Mesendoderm (in vitro differentiated cells): Measurements from ENCODE around the gene RHBDF1.
"Not testable (repeated sequence)": the region's sequence is repeated elsewhere in the genome, so short reads cannot be mapped to it uniquely, and the experiment has no call there.

Experiments
- DNase-seq: peaks from one replicate; pipeline ENCODE4 v3.0.0; 2013
- H2AK5ac ChIP-seq: 2 replicates; pipeline ENCODE4 v1.6.1; 2013; ENCODE audit warnings: low read length, inconsistent platforms
- H2BK120ac ChIP-seq: 2 replicates; pipeline ENCODE4 v1.6.1; 2013; ENCODE audit warnings: low read depth, mild to moderate bottlenecking, low read length, moderate library complexity, mixed read lengths
- H2BK15ac ChIP-seq: replicated peaks from 2 replicates; pipeline ENCODE4 v1.6.1; 2013; ENCODE audit warnings: low read depth, mild to moderate bottlenecking, moderate library complexity
- H2BK5ac ChIP-seq: 2 replicates; pipeline ENCODE4 v1.6.1; 2013; ENCODE audit warnings: low read length, inconsistent platforms
- H3K18ac ChIP-seq: 2 replicates; pipeline ENCODE4 v1.6.1; 2013; ENCODE audit warnings: mild to moderate bottlenecking, low read length, mixed read lengths
- H3K23ac ChIP-seq: one replicate; pipeline ENCODE4 v1.6.1; 2013; ENCODE audit warnings: low read length
- H3K27ac ChIP-seq: 2 replicates; pipeline ENCODE4 v1.5.1; 2013; ENCODE audit warnings: low read depth, mild to moderate bottlenecking, inconsistent platforms, low read length, moderate library complexity
- H3K27me3 ChIP-seq: 2 replicates; pipeline ENCODE4 v1.6.1; 2013; ENCODE audit warnings: low read length, control low read depth, mild to moderate bottlenecking, inconsistent platforms; ENCODE audit not compliant: insufficient read depth, poor library complexity
- H3K36me3 ChIP-seq: 2 replicates; pipeline ENCODE4 v1.6.1; 2013; ENCODE audit warnings: low read length, inconsistent platforms; ENCODE audit not compliant: control insufficient read depth, insufficient read depth
- H3K4ac ChIP-seq: one replicate; pipeline ENCODE4 v1.6.1; 2013; ENCODE audit warnings: low read depth, mild to moderate bottlenecking, low read length, moderate library complexity
- H3K4me1 ChIP-seq: 2 replicates; pipeline ENCODE4 v1.6.1; 2013; ENCODE audit warnings: low read depth, low read length, inconsistent platforms; ENCODE audit not compliant: control insufficient read depth
- H3K4me2 ChIP-seq: 2 replicates; pipeline ENCODE4 v1.6.1; 2013; ENCODE audit warnings: low read length
- H3K4me3 ChIP-seq: 2 replicates; pipeline ENCODE4 v1.5.1; 2013; ENCODE audit warnings: mild to moderate bottlenecking, low read length
- H3K56ac ChIP-seq: one replicate; pipeline ENCODE4 v1.6.1; 2013; ENCODE audit warnings: low read length
- H3K79me1 ChIP-seq: 2 replicates; pipeline ENCODE4 v1.6.1; 2013; ENCODE audit warnings: low read length, inconsistent platforms
- H3K79me2 ChIP-seq: 2 replicates; pipeline ENCODE4 v1.6.1; 2013; ENCODE audit warnings: mild to moderate bottlenecking, low read length; ENCODE audit not compliant: control insufficient read depth, insufficient read depth
- H3K9ac ChIP-seq: 2 replicates; pipeline ENCODE4 v1.6.1; 2013; ENCODE audit warnings: low read length, inconsistent platforms
- H4K5ac ChIP-seq: one replicate; pipeline ENCODE4 v1.6.1; 2013; ENCODE audit warnings: low read length
- H4K8ac ChIP-seq: one replicate; pipeline ENCODE4 v1.6.1; 2013; ENCODE audit warnings: low read depth, mild to moderate bottlenecking, control low read depth, low read length, moderate library complexity
- WGBS: extraction: QIAGEN DNeasy Blood & Tissue Kit; methylation state at CpG from one replicate; pipeline ENCODE4 v1.1.7; 2013; ENCODE audit warnings: low lambda C conversion rate, missing lambda C conversion rate; ENCODE audit not compliant: insufficient coverage; ENCODE audit errors: extremely low coverage; 5-methylcytosine and 5-hydroxymethylcytosine counted together

RHBDF1 gene

GRCh38 chr16:35678-36305, 36.6 kb downstream of the RHBDF1 start:
- no peak overlapping the region for H2AK5ac ChIP-seq
- no peaks in the 10 kb centered on the region for H3K79me2 ChIP-seq
- H3K79me1 ChIP-seq, result no peaks in the 10 kb centered on the region
- WGBS, result no CpG with 5 or more reads among the region's 11 CpGs
- no peak overlapping the region for H4K5ac ChIP-seq
- H3K56ac ChIP-seq, result no peak overlapping the region
- H3K23ac ChIP-seq, result no peak overlapping the region
- H4K8ac ChIP-seq, result no peak overlapping the region
- H2BK120ac ChIP-seq, result no peak overlapping the region
- no peak overlapping the region for H2BK5ac ChIP-seq
- H3K9ac ChIP-seq, result no peak overlapping the region
- no peak overlapping the region for H3K18ac ChIP-seq
- no peak for DNase-seq
- no peak overlapping the region for H3K27ac ChIP-seq
- H3K4me3 ChIP-seq, result no peak overlapping the region
- H3K27me3 ChIP-seq, result no peaks in the 10 kb centered on the region
- no peaks in the 10 kb centered on the region for H3K4me1 ChIP-seq
- no peak overlapping the region for H3K4me2 ChIP-seq
- H3K4ac ChIP-seq, result no peak overlapping the region
- peaks cover 1% of the 10 kb centered on the region for H3K36me3 ChIP-seq
- no peak overlapping the region for H2BK15ac ChIP-seq

DNA sequence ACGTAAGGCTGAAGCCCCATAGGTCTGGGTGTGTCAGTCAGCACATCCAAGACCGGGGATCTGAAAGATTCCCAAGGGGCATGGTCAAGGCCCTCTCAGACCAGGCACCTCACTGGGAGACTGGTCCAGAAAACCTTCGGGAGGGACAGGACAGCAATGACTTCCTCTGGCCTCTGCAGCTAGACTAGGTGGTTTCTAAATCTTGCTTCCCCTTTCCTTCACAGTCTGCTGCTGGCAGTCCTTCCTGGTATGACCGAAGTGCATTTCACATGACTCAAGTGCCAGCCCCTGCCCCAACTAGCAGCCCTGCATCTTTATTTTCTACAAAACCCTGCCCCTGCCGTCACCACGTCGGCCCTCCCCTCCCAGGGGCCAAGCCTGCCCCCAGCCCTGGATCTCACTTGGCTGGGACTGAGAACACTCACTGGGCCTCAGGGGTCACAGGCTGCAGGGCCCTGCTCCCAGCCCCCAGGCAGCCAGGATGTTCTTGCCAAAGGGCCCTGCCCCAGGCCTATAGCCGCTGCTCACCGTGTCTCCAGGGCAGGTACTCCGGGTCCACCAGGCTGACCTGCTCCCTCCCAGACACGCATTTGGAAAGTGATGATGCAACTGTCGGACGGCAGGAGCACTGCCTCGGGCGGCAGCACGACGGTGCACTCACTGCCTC, 37.3 kb downstream of the RHBDF1 start:
- no peak overlapping the region for H3K4me3 ChIP-seq
- DNase-seq, result no peak

DNA sequence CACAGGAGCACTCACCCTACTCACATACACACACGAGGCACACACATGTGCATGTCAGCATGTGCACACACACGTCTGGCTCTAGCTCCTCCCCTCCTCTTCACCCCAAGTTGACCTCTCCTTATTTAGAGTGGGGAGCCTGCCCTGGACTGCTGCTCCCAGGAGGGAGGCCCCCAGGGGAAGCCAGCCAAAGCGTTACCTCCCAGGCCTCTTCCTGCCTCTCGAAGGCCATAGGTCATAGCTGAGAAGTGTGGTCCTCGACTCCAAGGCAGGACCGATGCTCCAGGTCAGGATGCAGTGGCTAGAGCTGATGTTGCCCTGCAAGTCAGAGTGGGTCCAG, 37.8 kb downstream of the RHBDF1 start:
- no peaks in the 10 kb centered on the region for H3K79me1 ChIP-seq
- no peaks in the 10 kb centered on the region for H3K79me2 ChIP-seq
- H2BK120ac ChIP-seq, result no peak overlapping the region
- no peak overlapping the region for H4K8ac ChIP-seq
- no peak overlapping the region for H3K4ac ChIP-seq
- no peak overlapping the region for H3K4me3 ChIP-seq
- H3K27me3 ChIP-seq, result no peaks in the 10 kb centered on the region
- H2BK15ac ChIP-seq, result no peak overlapping the region
- no peak overlapping the region for H3K23ac ChIP-seq
- H3K36me3 ChIP-seq, result peaks cover 1% of the 10 kb centered on the region
- H3K4me1 ChIP-seq, result no peaks in the 10 kb centered on the region
- H4K5ac ChIP-seq, result no peak overlapping the region
- H3K27ac ChIP-seq, result no peak overlapping the region
- no peak for DNase-seq
- no peak overlapping the region for H3K9ac ChIP-seq
- H3K56ac ChIP-seq, result no peak overlapping the region
- no CpG with 5 or more reads among the region's 6 CpGs for WGBS
- H3K4me2 ChIP-seq, result no peak overlapping the region
- H2BK5ac ChIP-seq, result no peak overlapping the region
- no peak overlapping the region for H2AK5ac ChIP-seq
- H3K18ac ChIP-seq, result no peak overlapping the region

More for the DNA sequence above, 37.3 kb downstream of the RHBDF1 start:
- no peak overlapping the region for H3K4ac ChIP-seq
- no peaks in the 10 kb centered on the region for H3K79me1 ChIP-seq
- H3K4me1 ChIP-seq, result no peaks in the 10 kb centered on the region
- no peaks in the 10 kb centered on the region for H3K27me3 ChIP-seq
- H3K23ac ChIP-seq, result no peak overlapping the region
- H3K56ac ChIP-seq, result no peak overlapping the region
- H3K27ac ChIP-seq, result no peak overlapping the region
- no peaks in the 10 kb centered on the region for H3K79me2 ChIP-seq
- H3K36me3 ChIP-seq, result peaks cover 1% of the 10 kb centered on the region
- WGBS, result no CpG with 5 or more reads among the region's 17 CpGs
- no peak overlapping the region for H2BK5ac ChIP-seq
- no peak overlapping the region for H3K9ac ChIP-seq
- H3K4me2 ChIP-seq, result no peak overlapping the region
- no peak overlapping the region for H3K18ac ChIP-seq
- H2AK5ac ChIP-seq, result no peak overlapping the region
- no peak overlapping the region for H2BK120ac ChIP-seq
- H4K8ac ChIP-seq, result no peak overlapping the region
- no peak overlapping the region for H4K5ac ChIP-seq
- no peak overlapping the region for H2BK15ac ChIP-seq

- WGBS, result no CpG with 5 or more reads among the region's 21 CpGs
Measured at GRCh38 chr16:33877-34647, 38.4 kb downstream of the RHBDF1 start.

DNA sequence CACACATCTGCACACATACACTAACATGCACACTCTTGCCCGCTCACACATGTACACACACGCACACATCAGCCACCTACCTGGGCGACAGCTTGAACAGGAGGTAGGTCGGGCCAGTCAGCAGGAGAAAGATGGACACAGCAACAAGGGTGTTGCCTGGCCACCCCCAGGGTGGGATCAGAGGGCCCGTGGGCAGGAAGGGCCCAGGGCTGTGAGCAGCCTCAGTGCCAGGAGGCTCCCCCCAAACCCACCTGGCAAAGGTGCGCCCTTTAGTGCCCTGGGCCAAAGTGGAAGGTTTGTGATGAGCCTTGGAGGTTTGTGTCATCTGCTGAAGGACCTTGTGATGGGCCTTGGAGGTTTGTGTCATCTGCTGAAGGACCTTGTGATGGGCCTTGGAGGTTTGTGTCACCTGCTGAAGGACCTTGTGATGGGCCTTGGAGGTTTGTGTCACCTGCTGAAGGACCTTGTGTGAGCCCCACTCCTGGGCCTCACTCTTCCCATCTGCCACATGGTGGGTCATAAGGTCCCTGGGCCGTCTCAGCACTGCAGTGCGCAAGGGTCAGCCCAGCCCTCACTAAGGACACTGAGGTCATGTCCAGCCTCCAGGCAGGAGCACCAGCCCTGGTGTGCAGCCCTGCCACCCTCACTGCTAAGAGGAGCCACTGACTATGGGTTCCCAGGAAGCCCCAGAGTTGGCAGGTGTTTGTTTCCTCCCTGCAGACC, 39.1 kb downstream of the RHBDF1 start:
- H2BK5ac ChIP-seq, H2BK15ac ChIP-seq, H3K9ac ChIP-seq, H3K4me2 ChIP-seq, H3K56ac ChIP-seq, H3K4me1 ChIP-seq, H3K36me3 ChIP-seq, H3K4me3 ChIP-seq, H3K27ac ChIP-seq, H2BK120ac ChIP-seq, H2AK5ac ChIP-seq, H3K79me2 ChIP-seq, H3K18ac ChIP-seq, H4K5ac ChIP-seq, H4K8ac ChIP-seq, H3K27me3 ChIP-seq, H3K23ac ChIP-seq, H3K4ac ChIP-seq, H3K79me1 ChIP-seq, DNase-seq: not testable (repeated sequence)
- no CpG with 5 or more reads among the region's 8 CpGs for WGBS

More at GRCh38 chr16:33877-34647, 38.4 kb downstream of the RHBDF1 start:
- Histone ChIP-seq H3K36me3 (peaks cover 1% of the 10 kb centered on the region), H2BK5ac (no peak overlapping the region), H3K4me3 (no peak overlapping the region), H3K9ac (no peak overlapping the region), H3K4me2 (no peak overlapping the region), H3K4ac (no peak overlapping the region), H2BK15ac (no peak overlapping the region), H3K27me3 (no peaks in the 10 kb centered on the region), H3K4me1 (no peaks in the 10 kb centered on the region), H2AK5ac (no peak overlapping the region), H4K5ac (no peak overlapping the region), H4K8ac (no peak overlapping the region), H3K18ac (no peak overlapping the region), H2BK120ac (no peak overlapping the region), H3K23ac (no peak overlapping the region), H3K56ac (no peak overlapping the region), H3K27ac (no peak overlapping the region), H3K79me1 (no peaks in the 10 kb centered on the region), H3K79me2 (no peaks in the 10 kb centered on the region)
- no peak for DNase-seq
